ENCODE measurements around the gene CLK3. TPM values are rescaled to one million over a fixed set of nuclear protein-coding genes. Genes with fewer than 3 reads are reported as not detected.
A peak's percentile ranks its signal among the peaks of the same experiment; 100 is the strongest.

CLK3 gene
- total and polyA plus RNA-seq, 2 of the 13 experiments (the other 11 are each of a cell fraction or from before 2014, with no cell fraction given): 41.5 to 82.0 TPM

DNA sequence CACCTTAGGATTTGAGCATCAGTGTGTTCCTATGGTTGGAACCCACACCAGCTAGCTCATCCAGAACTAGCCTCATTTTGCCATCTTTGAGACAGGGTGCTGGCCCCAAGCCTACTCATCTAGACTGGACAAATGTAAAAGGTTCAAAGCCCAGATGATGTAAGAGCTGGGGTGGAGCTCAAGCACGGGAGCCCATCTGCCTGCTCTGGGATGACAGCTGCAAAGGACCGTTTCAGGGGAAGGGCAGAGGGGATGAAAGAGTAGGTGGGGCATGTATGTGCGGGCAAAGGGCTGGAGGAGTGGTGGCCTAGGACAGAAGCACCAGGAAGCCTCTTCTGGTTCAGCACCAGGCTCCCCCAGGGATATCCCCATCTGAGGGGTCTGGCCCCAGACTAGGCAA lies 15.8 kb downstream of the CLK3 start (continued):
- TF ChIP-seq SOX13 (IDR thresholded peaks at IDR 0.05) (no peak), SOX13 (CRISPR knock-in tag; conservative IDR thresholded peaks at IDR 0.05 in 1 of 2, IDR thresholded peaks at IDR 0.05 in 1 of 2) (peak in 1 of 2 experiments; percentile 25; a peak in 1 of 4 replicates), FOXA3 (CRISPR knock-in tag; IDR thresholded peaks at IDR 0.05) (peak; percentile 28; the same call in 1 of the 2 replicates), BORCS8-MEF2B (CRISPR knock-in tag; IDR thresholded peaks at IDR 0.05) (peak; percentile 61; the same call in 1 of the 2 replicates), ZNF496 (CRISPR knock-in tag; IDR thresholded peaks at IDR 0.05; ENCODE audit: insufficient replicate concordance) (no peak), ZBTB4 (CRISPR knock-in tag; IDR thresholded peaks at IDR 0.05; ENCODE audit: borderline replicate concordance) (peak; percentile 75; the same call in 1 of the 2 replicates), ZNF644 (CRISPR knock-in tag; IDR thresholded peaks at IDR 0.05; ENCODE audit: low read depth) (peak; percentile 82), ZFP90 (CRISPR knock-in tag; IDR thresholded peaks at IDR 0.05; ENCODE audit: borderline replicate concordance) (0 out of 2 replicates have a peak, but pooled peaks have one; percentile 22), ZNF136 (CRISPR knock-in tag; IDR thresholded peaks at IDR 0.05; ENCODE audit: low read depth) (no peak), TARDBP (CRISPR knock-in tag; IDR thresholded peaks at IDR 0.05) (0 out of 2 replicates have a peak, but pooled peaks have one; percentile 14), HDAC2 (CRISPR knock-in tag; IDR thresholded peaks at IDR 0.05) (peak; percentile 30; the same call in 1 of the 2 replicates), BCL6 (CRISPR knock-in tag; IDR thresholded peaks at IDR 0.05) (peak; percentile 54; the same call in 1 of the 2 replicates), CEBPG (CRISPR knock-in tag; IDR thresholded peaks at IDR 0.05) (peak; percentile 88), ZNF3 (CRISPR knock-in tag; IDR thresholded peaks at IDR 0.05) (no peak), HMG20B (CRISPR knock-in tag; conservative IDR thresholded peaks at IDR 0.05) (0 out of 2 replicates have a peak, but pooled peaks have one; percentile 12)
- TF ChIP-seq, protein P1, sequence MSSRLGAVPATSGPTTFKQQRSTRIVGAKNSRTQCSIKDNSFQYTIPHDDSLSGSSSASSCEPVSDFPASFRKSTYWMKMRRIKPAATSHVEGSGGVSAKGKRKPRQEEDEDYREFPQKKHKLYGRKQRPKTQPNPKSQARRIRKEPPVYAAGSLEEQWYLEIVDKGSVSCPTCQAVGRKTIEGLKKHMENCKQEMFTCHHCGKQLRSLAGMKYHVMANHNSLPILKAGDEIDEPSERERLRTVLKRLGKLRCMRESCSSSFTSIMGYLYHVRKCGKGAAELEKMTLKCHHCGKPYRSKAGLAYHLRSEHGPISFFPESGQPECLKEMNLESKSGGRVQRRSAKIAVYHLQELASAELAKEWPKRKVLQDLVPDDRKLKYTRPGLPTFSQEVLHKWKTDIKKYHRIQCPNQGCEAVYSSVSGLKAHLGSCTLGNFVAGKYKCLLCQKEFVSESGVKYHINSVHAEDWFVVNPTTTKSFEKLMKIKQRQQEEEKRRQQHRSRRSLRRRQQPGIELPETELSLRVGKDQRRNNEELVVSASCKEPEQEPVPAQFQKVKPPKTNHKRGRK (CRISPR knock-in tag; IDR thresholded peaks at IDR 0.05): 0 out of 2 replicates have a peak, but pooled peaks have one; percentile 64
- TF ChIP-seq, protein P2, sequence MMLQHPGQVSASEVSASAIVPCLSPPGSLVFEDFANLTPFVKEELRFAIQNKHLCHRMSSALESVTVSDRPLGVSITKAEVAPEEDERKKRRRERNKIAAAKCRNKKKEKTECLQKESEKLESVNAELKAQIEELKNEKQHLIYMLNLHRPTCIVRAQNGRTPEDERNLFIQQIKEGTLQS (CRISPR knock-in tag; IDR thresholded peaks at IDR 0.05): peak; percentile 64; the same call in 1 of the 2 replicates
- TF ChIP-seq, protein P3, sequence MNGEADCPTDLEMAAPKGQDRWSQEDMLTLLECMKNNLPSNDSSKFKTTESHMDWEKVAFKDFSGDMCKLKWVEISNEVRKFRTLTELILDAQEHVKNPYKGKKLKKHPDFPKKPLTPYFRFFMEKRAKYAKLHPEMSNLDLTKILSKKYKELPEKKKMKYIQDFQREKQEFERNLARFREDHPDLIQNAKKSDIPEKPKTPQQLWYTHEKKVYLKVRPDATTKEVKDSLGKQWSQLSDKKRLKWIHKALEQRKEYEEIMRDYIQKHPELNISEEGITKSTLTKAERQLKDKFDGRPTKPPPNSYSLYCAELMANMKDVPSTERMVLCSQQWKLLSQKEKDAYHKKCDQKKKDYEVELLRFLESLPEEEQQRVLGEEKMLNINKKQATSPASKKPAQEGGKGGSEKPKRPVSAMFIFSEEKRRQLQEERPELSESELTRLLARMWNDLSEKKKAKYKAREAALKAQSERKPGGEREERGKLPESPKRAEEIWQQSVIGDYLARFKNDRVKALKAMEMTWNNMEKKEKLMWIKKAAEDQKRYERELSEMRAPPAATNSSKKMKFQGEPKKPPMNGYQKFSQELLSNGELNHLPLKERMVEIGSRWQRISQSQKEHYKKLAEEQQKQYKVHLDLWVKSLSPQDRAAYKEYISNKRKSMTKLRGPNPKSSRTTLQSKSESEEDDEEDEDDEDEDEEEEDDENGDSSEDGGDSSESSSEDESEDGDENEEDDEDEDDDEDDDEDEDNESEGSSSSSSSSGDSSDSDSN (CRISPR knock-in tag; IDR thresholded peaks at IDR 0.05): 0 out of 2 replicates have a peak, but pooled peaks have one; percentile 23
